Fibroblast of lung (primary cell): Measurements from ENCODE around the gene UROC1. TPM values are rescaled to one million over a fixed set of nuclear protein-coding genes. Genes with fewer than 3 reads are reported as not detected.
A peak's percentile ranks its signal among the peaks of the same experiment; 100 is the strongest.

ENCODE experiments used
- DNase-seq, 2 donors: peaks; one replicate each; pipeline versions ENCODE4 v3.0.0 to v3.0.0-alpha.2; 2010; ENCODE audit warnings: low read depth in 2 of 2
- H2AFZ ChIP-seq: 2 replicates; pipeline ENCODE4 v1.5.1; 2012; ENCODE audit warnings: low read length, control low read depth, inconsistent platforms
- H3K27ac ChIP-seq: 2 replicates; pipeline ENCODE4 v1.5.1; 2011; ENCODE audit warnings: low read length, control low read depth; ENCODE audit not compliant: insufficient read depth
- H3K27me3 ChIP-seq: 2 replicates; pipeline ENCODE4 v1.5.1; 2011; ENCODE audit warnings: mild to moderate bottlenecking, low read length; ENCODE audit not compliant: control insufficient read depth, insufficient read depth
- H3K36me3 ChIP-seq: 2 replicates; pipeline ENCODE4 v1.5.1; 2011; ENCODE audit warnings: low read length; ENCODE audit not compliant: control insufficient read depth, insufficient read depth
- H3K4me1 ChIP-seq: 2 replicates; pipeline ENCODE4 v1.5.1; 2011; ENCODE audit warnings: low read length; ENCODE audit not compliant: control insufficient read depth, insufficient read depth; ENCODE audit errors: extremely low read depth
- H3K4me2 ChIP-seq: 2 replicates; pipeline ENCODE4 v1.5.1; 2011; ENCODE audit warnings: low read length, control low read depth; ENCODE audit not compliant: insufficient read depth; ENCODE audit errors: extremely low read depth
- H3K4me3 ChIP-seq, 4 experiments: fragments of 200-600 bp in 1 of 4; sonication (generic) in 1 of 4; replicated peaks in 1 of 4; 2 replicates each; pipeline ENCODE4 v1.5.1; 2011 to 2016; ENCODE audit warnings: low read length in 4 of 4, low read depth in 3 of 4, mild to moderate bottlenecking in 3 of 4, control low read depth in 2 of 4, inconsistent platforms in 1 of 4, mixed read lengths in 1 of 4; ENCODE audit not compliant: insufficient read depth in 1 of 4; ENCODE audit errors: control extremely low read depth in 1 of 4
- H3K79me2 ChIP-seq: 2 replicates; pipeline ENCODE4 v1.5.1; 2012; ENCODE audit warnings: mild to moderate bottlenecking, low read length, inconsistent platforms; ENCODE audit not compliant: control insufficient read depth, insufficient read depth
- H3K9ac ChIP-seq: 2 replicates; pipeline ENCODE4 v1.5.1; 2011; ENCODE audit warnings: mild to moderate bottlenecking, low read length, control low read depth; ENCODE audit not compliant: insufficient read depth
- H3K9me3 ChIP-seq: 2 replicates; pipeline ENCODE4 v1.5.1; 2012; ENCODE audit warnings: low read depth, low read length; ENCODE audit not compliant: control insufficient read depth, insufficient read depth
- H4K20me1 ChIP-seq: 2 replicates; pipeline ENCODE4 v1.5.1; 2011; ENCODE audit warnings: low read length; ENCODE audit not compliant: control insufficient read depth, insufficient read depth; ENCODE audit errors: extremely low read depth
- CTCF ChIP-seq, 2 donors: IDR thresholded peaks in 1 of 2; conservative IDR thresholded peaks in 1 of 2; 1 replicate in 1 of 2; 2 replicates in 1 of 2; pipeline ENCODE4 v1.5.1; 2011 to 2012; ENCODE audit warnings: low read length in 2 of 2, control low read depth in 1 of 2, inconsistent platforms in 1 of 2, low read depth in 1 of 2, mild to moderate bottlenecking in 1 of 2
- EZH2 ChIP-seq: IDR thresholded peaks from 2 replicates; pipeline ENCODE4 v1.5.1; 2012; ENCODE audit warnings: low read length, control low read depth, mild to moderate bottlenecking; ENCODE audit errors: missing control alignments
- polyA plus RNA-seq, 2 donors: library from polyadenylated mRNA; depleted of rRNA in 1 of 2; stranded (reverse) in 1 of 2; unstranded in 1 of 2; fragments of >200 nt; gene quantifications; 2 replicates each; pipeline ENCODE4 v1.2.1, GENCODE V29; 2011 to 2012; ENCODE audit warnings: missing spikeins in 1 of 2
- total RNA-seq: library from RNA; depleted of rRNA; stranded (reverse); fragments of >200 nt; gene quantifications from 2 replicates; pipeline ENCODE4 v1.2.1, GENCODE V29; 2014

The UROC1 gene
- total and polyA plus RNA-seq, 2 donors (not counting 1 experiment from before 2014, with no cell fraction given): not detected

DNA sequence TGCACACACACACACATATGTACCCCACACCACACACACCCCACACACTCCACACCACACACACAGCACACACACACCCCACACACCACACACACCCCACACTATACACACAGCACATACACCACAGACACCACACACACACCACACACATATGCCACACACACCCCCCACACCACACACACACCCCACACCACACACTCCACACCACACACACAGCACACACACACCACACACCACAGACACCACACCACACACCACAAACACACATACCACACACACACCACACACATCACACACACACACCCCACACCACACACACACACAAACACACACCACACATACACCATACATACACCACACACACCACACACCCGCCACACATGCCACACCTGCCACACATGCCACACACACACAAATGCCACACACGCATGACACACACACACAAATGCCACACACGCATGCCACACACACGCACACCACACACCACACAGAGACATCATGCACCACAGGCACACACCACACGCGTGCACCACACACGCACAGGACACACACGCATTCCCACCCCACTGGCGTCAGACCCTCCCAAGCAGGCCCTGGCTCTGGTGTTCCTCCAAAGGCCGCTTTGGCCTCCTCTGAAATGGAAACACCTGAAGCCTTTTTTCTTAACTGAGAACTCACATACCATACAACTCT, 22.1 kb upstream of the UROC1 start:
- no peak for TF ChIP-seq CTCF (conservative IDR thresholded peaks at IDR 0.05 in 1 of 2, IDR thresholded peaks at IDR 0.05 in 1 of 2; ENCODE audit: low read depth in 1 of 2, low read length in 2 of 2)
- no peak for TF ChIP-seq EZH2
- Histone ChIP-seq H3K9me3 (no peaks in the 10 kb centered on the region), H3K36me3 (no peaks in the 10 kb centered on the region), H3K4me1 (peaks cover 15% of the 10 kb centered on the region), H3K4me3 (no peak overlapping the region), H3K4me2 (no peak overlapping the region), H3K9ac (no peak overlapping the region), H3K79me2 (no peaks in the 10 kb centered on the region), H3K27me3 (peaks cover 21% of the 10 kb centered on the region), H3K27ac (peak overlapping the region; percentile 26), H4K20me1 (no peaks in the 10 kb centered on the region), H2AFZ (no peak overlapping the region)
- DNase-seq: no peak

- TF ChIP-seq CTCF (conservative IDR thresholded peaks at IDR 0.05 in 1 of 2, IDR thresholded peaks at IDR 0.05 in 1 of 2; ENCODE audit: low read depth in 1 of 2, low read length in 2 of 2): no peak
- TF ChIP-seq EZH2: no peak
These were observed 21.4 kb upstream of the UROC1 start for GRCh38 chr3:126538966-126539365.

GRCh38 chr3:126538316-126538715, 20.7 kb upstream of the UROC1 start:
- H3K36me3 ChIP-seq: no peaks in the 10 kb centered on the region
- H4K20me1 ChIP-seq: no peaks in the 10 kb centered on the region
- H3K27me3 ChIP-seq: peaks cover 26% of the 10 kb centered on the region
- no peak overlapping the region for H3K27ac ChIP-seq
- peaks cover 15% of the 10 kb centered on the region for H3K4me1 ChIP-seq
- no peak for DNase-seq
- no peak overlapping the region for H3K4me3 ChIP-seq
- H3K4me2 ChIP-seq: no peak overlapping the region
- no peak overlapping the region for H2AFZ ChIP-seq
- H3K79me2 ChIP-seq: no peaks in the 10 kb centered on the region
- no peak overlapping the region for H3K9ac ChIP-seq
- H3K9me3 ChIP-seq: no peaks in the 10 kb centered on the region
- TF ChIP-seq EZH2 (no peak), CTCF (conservative IDR thresholded peaks at IDR 0.05 in 1 of 2, IDR thresholded peaks at IDR 0.05 in 1 of 2; ENCODE audit: low read depth in 1 of 2, low read length in 2 of 2) (no peak)

More at GRCh38 chr3:126538966-126539365, 21.4 kb upstream of the UROC1 start:
- Histone ChIP-seq H3K27ac (no peak overlapping the region), H3K79me2 (no peaks in the 10 kb centered on the region), H3K9ac (no peak overlapping the region), H3K36me3 (no peaks in the 10 kb centered on the region), H3K9me3 (no peaks in the 10 kb centered on the region), H4K20me1 (no peaks in the 10 kb centered on the region), H3K27me3 (peaks cover 26% of the 10 kb centered on the region), H3K4me3 (no peak overlapping the region), H3K4me2 (no peak overlapping the region), H3K4me1 (peaks cover 15% of the 10 kb centered on the region), H2AFZ (no peak overlapping the region)
- no peak for DNase-seq
